Heart left ventricle (tissue), 16 donors: ENCODE data around the gene TNFSF4. TPM values are rescaled to one million over a fixed set of nuclear protein-coding genes. Genes with fewer than 3 reads are reported as not detected.

Source experiments
- ATAC-seq, 4 donors: fragments of 200-7000 bp; cut with Tn5 transposase; one replicate each; pipeline ENCODE4 v1.9.1; 2020 to 2022; ENCODE audit warnings: moderate library complexity in 4 of 4, mild to moderate bottlenecking in 3 of 4, moderate number of reproducible peaks in 1 of 4
- DNase-seq, 5 donors: peaks; one replicate each; pipeline ENCODE4 v3.0.0-alpha.2; 2020
- H3K27ac ChIP-seq, 12 donors: fragments of 200-600 bp; sonication (generic) in 4 of 12; one replicate each; pipeline versions ENCODE4 v1.5.0 to v1.8.0; 2016 to 2022; ENCODE audit warnings: mild to moderate bottlenecking in 2 of 12
- H3K27me3 ChIP-seq, 9 donors: fragments of 200-600 bp; sonication (generic) in 2 of 9; one replicate each; pipeline versions ENCODE4 v1.5.1 to v1.8.0; 2016 to 2022; ENCODE audit warnings: mild to moderate bottlenecking in 3 of 9
- H3K36me3 ChIP-seq, 9 donors: fragments of 200-600 bp; sonication (generic) in 2 of 9; one replicate each; pipeline versions ENCODE4 v1.5.0 to v1.8.0; 2018 to 2022; ENCODE audit warnings: mild to moderate bottlenecking in 2 of 9
- H3K4me1 ChIP-seq, 12 donors: fragments of 200-600 bp; sonication (generic) in 4 of 12; one replicate each; pipeline versions ENCODE4 v1.5.0 to v1.8.0; 2016 to 2022; ENCODE audit warnings: mild to moderate bottlenecking in 3 of 12
- H3K4me3 ChIP-seq, 12 donors: fragments of 200-600 bp; sonication (generic) in 4 of 12; one replicate each; pipeline versions ENCODE4 v1.5.0 to v1.8.0; 2017 to 2022; ENCODE audit warnings: mild to moderate bottlenecking in 9 of 12, moderate library complexity in 4 of 12
- H3K9me3 ChIP-seq, 12 donors: fragments of 200-600 bp; sonication (generic) in 4 of 12; one replicate each; pipeline versions ENCODE4 v1.5.0 to v1.8.0; 2016 to 2022; ENCODE audit warnings: mild to moderate bottlenecking in 1 of 12
- POLR2A ChIP-seq, 2 donors: fragments of 450-650 bp; IDR thresholded peaks; one replicate each; pipeline ENCODE4 v1.6.1; 2017; ENCODE audit warnings: antibody characterized with exemption in 2 of 2, mild to moderate bottlenecking in 2 of 2, moderate library complexity in 2 of 2
- WGBS, 4 donors: extraction: QIAGEN DNeasy Blood & Tissue Kit in 2 of 4; methylation state at CpG; one replicate each; pipeline versions ENCODE4 v1.1.5 to v1.1.7; 2013 to 2018; 5-methylcytosine and 5-hydroxymethylcytosine counted together
- intact Hi-C, 10 donors: fragments of 100-400 bp; cut with DNase I; formaldehyde crosslinking; loops; one replicate each; pipeline versions ENCODE4 v1.11.1 to v1.14.2; 2022
- polyA plus RNA-seq, 2 donors: library from polyadenylated mRNA; stranded (reverse); fragments of 200-250 nt; gene quantifications; one replicate each; pipeline ENCODE4 v1.2.3, GENCODE V29; 2013
- total RNA-seq, 9 donors: library from RNA; depleted of rRNA in 2 of 9; stranded (reverse); fragments of >200 nt in 2 of 9; fragmentation: NEBNext Ultra II Directional in 3 of 9; extraction: Animal tissue kit (Norgen Biotek cat#: 25700) in 3 of 9; gene quantifications; one replicate each; pipeline versions ENCODE4 v1.1.0 to v1.2.4, GENCODE V29; 2016 to 2023
- TF ChIP-seq, protein P1 (sequence below), 12 donors: fragments of 200-600 bp; sonication (generic) in 4 of 12; IDR thresholded peaks; one replicate each; pipeline versions ENCODE4 v1.5.0 to v1.8.0; 2018 to 2022; ENCODE audit warnings: antibody characterized with exemption in 12 of 12, mild to moderate bottlenecking in 5 of 12
- donor health status: ischemic (EF 13 %, LVEDD 7.1; RV severe dilation, severe dysfunction).
- donor health status: healthy with polysubstance abuse.
- donor health status: DM: no; HTN: yes; CAD: no.
- donor health status: DM: no; HTN: no; CAD: no.
- donor health status: ischemic (EF 25% LVEDD 6.9; RV normal size, moderate dysfunction).
- donor health status: ischemic (EF 25% LVEDD 5.7; RV mildly dilated, moderate dysfunction).
- donor health status: healthy.
- donor health status: DM: yes; HTN: yes; CAD: no.
- donor health status: ischemic (EF 35%, LVEDD 5.7; RV mildly dilated, moderate dysfunction).
- donor health status: nonischemic (EF 11% LVEDD 7.7; RV severe dilation, severe dysfunction).
- donor health status: DM: yes; HTN: yes; CAD: no.
- donor health status: PGD.
- donor health status: ischemic (EF 29% LVEDD 5.4; RV normal size, mild dysfunction).
- donor health status: nonischemic (EF 23%, LVEDD 6.1; RV moderate dilation, normal function).

Gene TNFSF4
- total and polyA plus RNA-seq, 11 donors, result 0.19 to 1.6 (median 0.60) TPM

DNA sequence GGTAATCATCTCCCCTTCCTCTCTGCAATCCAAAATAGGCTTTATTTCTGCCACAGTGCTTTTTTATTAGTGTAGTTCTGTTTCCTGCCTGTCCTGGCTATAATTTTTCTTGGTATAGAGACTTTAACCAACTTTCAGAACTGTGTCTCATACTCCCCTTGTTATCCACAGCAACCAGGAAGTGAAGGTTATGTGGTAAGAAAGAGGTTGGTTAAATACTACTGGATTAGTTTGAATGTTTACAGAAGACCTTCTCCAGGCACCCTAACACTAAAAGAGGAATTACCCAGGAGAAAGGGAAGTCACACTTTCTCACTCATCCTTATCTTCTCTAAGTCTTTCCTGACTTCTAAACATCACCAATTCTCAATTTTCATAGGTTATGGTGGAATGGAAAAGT, 17.8 kb upstream of the TNFSF4 start:
- Histone ChIP-seq H3K4me3 (no peak overlapping the region), H3K27ac (no peak overlapping the region), H3K36me3 (no peaks in the 10 kb centered on the region), H3K9me3 (peaks cover 0 to 8% (median 0%) of the 10 kb centered on the region in 12 donors), H3K4me1 (no peaks in the 10 kb centered on the region), H3K27me3 (no peaks in the 10 kb centered on the region)
- ATAC-seq (no peak), DNase-seq (no peak)
- intact Hi-C loops, result no loop called here
- TF ChIP-seq, protein P1, sequence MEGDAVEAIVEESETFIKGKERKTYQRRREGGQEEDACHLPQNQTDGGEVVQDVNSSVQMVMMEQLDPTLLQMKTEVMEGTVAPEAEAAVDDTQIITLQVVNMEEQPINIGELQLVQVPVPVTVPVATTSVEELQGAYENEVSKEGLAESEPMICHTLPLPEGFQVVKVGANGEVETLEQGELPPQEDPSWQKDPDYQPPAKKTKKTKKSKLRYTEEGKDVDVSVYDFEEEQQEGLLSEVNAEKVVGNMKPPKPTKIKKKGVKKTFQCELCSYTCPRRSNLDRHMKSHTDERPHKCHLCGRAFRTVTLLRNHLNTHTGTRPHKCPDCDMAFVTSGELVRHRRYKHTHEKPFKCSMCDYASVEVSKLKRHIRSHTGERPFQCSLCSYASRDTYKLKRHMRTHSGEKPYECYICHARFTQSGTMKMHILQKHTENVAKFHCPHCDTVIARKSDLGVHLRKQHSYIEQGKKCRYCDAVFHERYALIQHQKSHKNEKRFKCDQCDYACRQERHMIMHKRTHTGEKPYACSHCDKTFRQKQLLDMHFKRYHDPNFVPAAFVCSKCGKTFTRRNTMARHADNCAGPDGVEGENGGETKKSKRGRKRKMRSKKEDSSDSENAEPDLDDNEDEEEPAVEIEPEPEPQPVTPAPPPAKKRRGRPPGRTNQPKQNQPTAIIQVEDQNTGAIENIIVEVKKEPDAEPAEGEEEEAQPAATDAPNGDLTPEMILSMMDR (IDR thresholded peaks at IDR 0.05), result no peak
- TF ChIP-seq POLR2A (IDR thresholded peaks at IDR 0.05), result no peak

DNA sequence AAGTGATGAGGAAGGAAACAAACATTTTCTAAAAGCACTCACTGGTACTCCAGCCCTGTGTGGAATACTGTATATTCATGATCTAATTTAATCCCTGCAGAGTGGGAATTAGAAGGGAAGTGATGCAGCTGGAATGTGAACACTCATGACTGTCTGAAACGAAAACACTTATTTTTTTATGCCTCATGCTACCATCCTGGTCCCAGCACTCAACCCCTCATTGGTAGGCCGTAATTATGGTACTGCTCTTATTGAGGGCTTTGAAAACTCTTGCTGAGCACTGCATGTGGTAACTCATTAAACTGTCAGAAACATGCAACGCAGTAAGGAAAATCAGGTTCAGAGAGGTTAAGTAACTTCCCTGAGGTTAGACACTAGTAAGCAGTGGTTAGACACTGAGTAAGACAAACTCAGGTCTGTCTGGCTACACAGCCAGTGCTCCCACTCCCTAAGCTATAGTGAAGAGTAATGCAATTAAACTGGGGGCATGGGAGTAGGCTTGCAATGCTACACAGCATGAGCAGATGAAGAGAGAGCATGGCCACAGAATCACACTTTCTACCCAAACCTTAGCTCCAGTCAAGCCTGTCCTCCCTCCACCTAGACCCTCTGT, 17.3 kb upstream of the TNFSF4 start:
- Histone ChIP-seq H3K9me3 (peaks cover 0 to 8% (median 0%) of the 10 kb centered on the region in 12 donors), H3K27me3 (no peaks in the 10 kb centered on the region), H3K27ac (no peak overlapping the region), H3K36me3 (no peaks in the 10 kb centered on the region), H3K4me1 (no peaks in the 10 kb centered on the region), H3K4me3 (no peak overlapping the region)
- DNase-seq (no peak), ATAC-seq (no peak)
- intact Hi-C loops, result no loop called here
- 77 to 85% (median 83%) methylated on average over 3 of the region's 3 CpGs for WGBS, 4 donors
- no peak for TF ChIP-seq POLR2A (IDR thresholded peaks at IDR 0.05)
- TF ChIP-seq, protein P1 (IDR thresholded peaks at IDR 0.05), result no peak

DNA sequence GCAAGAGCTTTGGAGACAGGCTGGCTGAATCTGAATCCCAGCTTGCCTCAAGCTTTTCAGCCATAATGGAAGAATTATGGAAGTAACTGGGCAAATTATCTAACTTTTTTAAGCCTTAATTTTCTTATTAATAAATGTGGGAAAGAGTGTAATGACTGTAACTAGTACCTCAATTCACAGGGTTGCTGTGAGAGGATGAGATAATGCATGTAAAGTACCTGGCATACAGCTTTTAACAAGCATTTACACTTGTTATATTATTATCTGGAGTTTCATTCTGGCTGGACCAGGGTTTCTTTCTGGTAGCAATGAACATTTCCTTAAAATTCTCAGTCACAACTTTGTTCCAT, 15.9 kb upstream of the TNFSF4 start:
- intact Hi-C loops, result no loop called here
- TF ChIP-seq POLR2A (IDR thresholded peaks at IDR 0.05), result no peak
- TF ChIP-seq, protein P1 (IDR thresholded peaks at IDR 0.05), result no peak
- Histone ChIP-seq H3K4me3 (no peak overlapping the region), H3K4me1 (no peaks in the 10 kb centered on the region), H3K36me3 (no peaks in the 10 kb centered on the region), H3K9me3 (no peaks in the 10 kb centered on the region), H3K27ac (no peak overlapping the region), H3K27me3 (no peaks in the 10 kb centered on the region)
- DNase-seq (no peak), ATAC-seq (no peak)

DNA sequence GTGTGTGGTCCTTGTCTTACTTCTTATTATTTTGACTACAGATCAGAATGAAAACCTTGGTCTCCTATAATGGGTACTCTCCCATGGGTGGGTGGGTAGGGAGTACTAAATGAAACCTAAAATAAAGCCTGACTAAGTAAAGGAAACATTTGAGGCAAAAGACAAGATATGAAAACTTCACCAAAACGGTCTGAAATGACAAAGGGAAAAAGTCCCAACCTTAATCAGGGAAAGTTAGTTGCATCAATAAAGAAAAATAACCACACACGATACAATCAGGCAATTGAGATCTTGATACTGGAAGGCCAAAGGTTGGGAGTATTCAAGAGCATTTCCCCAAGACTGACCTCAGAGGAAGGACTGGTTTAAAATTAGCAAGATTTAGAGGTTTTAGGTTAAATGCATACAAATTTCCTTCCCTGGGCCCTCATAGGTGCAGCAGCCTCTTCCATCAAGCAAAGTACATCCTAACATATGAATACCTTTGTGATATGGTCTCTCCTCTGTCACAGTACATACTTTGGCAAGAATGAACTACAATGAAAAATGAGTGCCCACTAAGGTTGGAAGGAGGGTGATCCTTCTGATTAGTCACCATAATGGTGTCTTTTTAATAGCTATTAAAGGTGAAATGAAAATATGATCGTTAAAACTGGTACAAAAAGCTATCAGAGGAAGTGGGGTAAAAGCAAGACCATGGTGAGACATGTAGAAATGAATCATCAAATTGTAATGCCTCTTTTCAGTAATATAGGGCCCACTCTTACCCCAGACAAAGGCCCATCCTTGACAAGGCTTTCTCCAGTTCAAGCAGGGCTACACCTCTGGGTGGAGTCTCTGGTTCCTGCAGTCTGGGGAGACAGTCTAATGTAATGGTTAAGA, 15.3 kb upstream of the TNFSF4 start:
- Histone ChIP-seq H3K36me3 (no peaks in the 10 kb centered on the region), H3K9me3 (no peaks in the 10 kb centered on the region), H3K27me3 (no peaks in the 10 kb centered on the region), H3K4me1 (no peaks in the 10 kb centered on the region), H3K27ac (no peak overlapping the region), H3K4me3 (no peak overlapping the region)
- no peak for DNase-seq
- ATAC-seq, result no peak
- intact Hi-C loops, result no loop called here
- TF ChIP-seq, protein P1 (IDR thresholded peaks at IDR 0.05), result no peak
- no peak for TF ChIP-seq POLR2A (IDR thresholded peaks at IDR 0.05)
- WGBS, 4 donors, result 63 to 75% (median 69%) methylated on average over 3 of the region's 3 CpGs
